RWPE1 (cell line): ENCODE measurements around the gene NDUFV3.
"Not testable (repeated sequence)": the region's sequence is repeated elsewhere in the genome, so short reads cannot be mapped to it uniquely, and the experiment has no call there.

Source experiments
- CTCF ChIA-PET: fragments of 350-600 bp; sonication (Branson Sonifier 250); formaldehyde crosslinking; extraction: SDS; loops from one replicate; lab custom pipeline; 2021; lab: Yijun Ruan, JAX
- POLR2A ChIA-PET: fragments of 400-600 bp; formaldehyde crosslinking; extraction: SDS; loops from one replicate; lab custom pipeline; 2020; ENCODE audit warnings: antibody characterized with exemption; ENCODE audit not compliant: low non-redundant PET; lab: Yijun Ruan, JAX
- DNase-seq: peaks from one replicate; pipeline ENCODE4 v3.0.0; 2012; ENCODE audit warnings: low spot score
- H3K27ac ChIP-seq: fragments of 450-650 bp; 2 replicates; pipeline ENCODE4 v1.5.1; 2017
- TF ChIP-seq, protein P1 (sequence below): fragments of 450-650 bp; conservative IDR thresholded peaks from 2 replicates; pipeline ENCODE4 v1.5.1; 2017; ENCODE audit warnings: low read depth, mild to moderate bottlenecking

The NDUFV3 gene

DNA sequence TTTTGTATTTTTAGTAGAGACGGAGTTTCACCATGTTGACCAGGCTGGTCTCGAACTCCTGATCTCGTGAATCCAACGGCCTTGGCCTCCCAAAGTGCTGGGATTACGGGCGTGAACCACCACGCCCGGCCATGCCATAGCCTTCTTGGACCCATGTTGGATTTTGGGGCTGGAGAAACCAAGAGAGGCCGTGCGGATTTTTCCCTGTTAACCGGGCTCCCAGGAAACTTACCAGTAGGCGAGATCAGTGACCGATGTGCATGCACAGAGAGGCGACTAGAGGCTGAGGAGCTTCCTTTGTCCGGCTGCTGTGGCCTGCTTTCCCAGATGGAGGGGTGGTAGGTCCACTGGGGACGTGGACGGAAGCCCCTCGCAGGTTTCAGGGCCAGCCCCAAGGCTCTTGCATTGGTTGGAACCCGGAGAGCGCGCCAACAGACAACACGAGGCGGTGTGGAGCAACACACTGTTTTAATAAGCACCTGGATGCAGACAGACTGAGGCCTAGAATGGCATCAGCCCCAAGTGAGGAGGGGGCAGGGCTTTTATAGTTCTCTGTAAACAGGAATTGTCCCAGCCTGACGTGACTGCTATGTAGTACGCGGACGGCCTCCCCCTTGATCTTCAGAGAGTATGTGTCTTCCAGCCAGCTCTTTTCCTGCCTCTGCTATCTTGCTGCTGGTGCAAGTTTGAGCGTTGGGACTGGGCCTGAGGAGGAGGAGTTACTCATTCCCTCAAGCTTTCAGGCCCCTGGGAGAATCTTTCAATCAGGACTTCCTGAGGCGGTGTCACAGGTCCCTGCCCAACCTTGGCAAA, 32.2 kb downstream of the NDUFV3 start, which contains the start of gene ERVH48-1:
ERVH48-1 (minus strand) TSS at position 517 of the 813 bp plus-strand sequence. CDS start 6,624 bp downstream, outside the sequence.
- no peak for DNase-seq
- TF ChIP-seq, protein P1, sequence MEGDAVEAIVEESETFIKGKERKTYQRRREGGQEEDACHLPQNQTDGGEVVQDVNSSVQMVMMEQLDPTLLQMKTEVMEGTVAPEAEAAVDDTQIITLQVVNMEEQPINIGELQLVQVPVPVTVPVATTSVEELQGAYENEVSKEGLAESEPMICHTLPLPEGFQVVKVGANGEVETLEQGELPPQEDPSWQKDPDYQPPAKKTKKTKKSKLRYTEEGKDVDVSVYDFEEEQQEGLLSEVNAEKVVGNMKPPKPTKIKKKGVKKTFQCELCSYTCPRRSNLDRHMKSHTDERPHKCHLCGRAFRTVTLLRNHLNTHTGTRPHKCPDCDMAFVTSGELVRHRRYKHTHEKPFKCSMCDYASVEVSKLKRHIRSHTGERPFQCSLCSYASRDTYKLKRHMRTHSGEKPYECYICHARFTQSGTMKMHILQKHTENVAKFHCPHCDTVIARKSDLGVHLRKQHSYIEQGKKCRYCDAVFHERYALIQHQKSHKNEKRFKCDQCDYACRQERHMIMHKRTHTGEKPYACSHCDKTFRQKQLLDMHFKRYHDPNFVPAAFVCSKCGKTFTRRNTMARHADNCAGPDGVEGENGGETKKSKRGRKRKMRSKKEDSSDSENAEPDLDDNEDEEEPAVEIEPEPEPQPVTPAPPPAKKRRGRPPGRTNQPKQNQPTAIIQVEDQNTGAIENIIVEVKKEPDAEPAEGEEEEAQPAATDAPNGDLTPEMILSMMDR, result no peak
- POLR2A ChIA-PET, result no interaction called here
- CTCF ChIA-PET, result interaction anchor here (0.7 kb wide), 1 partner anchor 9 kb away, joined by 3 read pairs; no protein-coding TSS in a partner anchor
- peak within 1 kb of the TSS; percentile 75 for H3K27ac ChIP-seq

DNA sequence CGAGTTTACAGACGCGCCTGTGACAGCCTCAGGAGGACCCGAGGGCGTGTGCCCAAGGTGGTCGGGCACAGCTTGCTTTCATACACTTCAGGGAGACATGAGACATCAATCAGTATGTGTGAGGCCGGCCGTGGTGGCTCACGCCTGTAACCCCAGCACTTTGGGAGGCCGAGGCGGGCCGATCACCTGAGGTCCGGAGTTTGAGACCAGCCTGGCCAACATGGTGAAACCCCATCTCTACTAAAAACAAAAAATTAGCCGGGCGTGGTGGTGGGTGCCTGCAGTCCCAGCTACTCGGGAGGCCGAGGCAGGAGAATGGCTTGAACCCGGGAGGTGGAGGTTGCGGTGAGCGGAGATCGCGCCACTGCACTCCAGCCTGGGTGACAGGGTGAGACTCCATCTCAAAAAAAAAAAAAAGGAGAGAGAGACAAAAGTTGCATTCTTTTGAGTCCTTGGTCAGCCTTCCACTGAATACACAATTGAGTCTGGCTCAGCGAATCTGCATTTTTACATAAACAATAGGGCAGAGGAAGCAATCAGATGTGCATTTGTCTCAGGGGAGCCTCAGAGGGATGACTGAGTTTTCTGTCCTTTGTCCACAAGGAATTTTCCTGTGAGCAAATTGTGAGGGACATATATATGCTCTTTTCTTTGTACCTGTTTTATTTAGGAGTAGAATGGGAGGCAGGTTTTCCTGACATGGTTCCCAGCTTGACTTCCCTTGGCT, 34.5 kb downstream of the NDUFV3 start:
- POLR2A ChIA-PET, DNase-seq, CTCF ChIA-PET: not testable (repeated sequence)
- H3K27ac ChIP-seq, result peak overlapping the region; percentile 10; the same call in 1 of the 2 replicates

DNA sequence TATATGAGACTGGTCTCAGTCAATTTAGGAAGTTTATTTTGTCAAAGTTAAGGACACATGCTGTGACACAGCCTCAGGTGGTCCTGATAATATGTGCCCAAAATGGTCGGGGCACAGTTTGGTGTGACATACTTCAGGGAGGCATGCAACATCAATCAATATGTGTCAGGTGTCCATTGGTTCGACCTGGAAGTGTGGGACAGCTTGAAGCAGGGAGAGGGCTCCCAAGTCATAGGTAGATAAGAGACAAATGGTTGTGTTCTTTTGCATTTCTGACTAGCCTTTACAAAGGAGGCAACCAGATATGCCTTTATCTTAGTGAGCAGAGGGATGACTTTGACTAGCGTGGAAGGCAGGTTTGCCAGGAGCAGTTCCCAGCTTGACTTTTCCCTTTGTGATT, 36.9 kb downstream of the NDUFV3 start:
- TF ChIP-seq, protein P1, result no peak
- DNase-seq, result no peak
- H3K27ac ChIP-seq, result no peak overlapping the region
- CTCF ChIA-PET, result interaction anchor here (0.7 kb wide), 2 partner anchors 26 to 274 kb away, joined by 3 to 5 read pairs; no protein-coding TSS in a partner anchor
- POLR2A ChIA-PET, result interaction anchor here (0.6 kb wide), 1 partner anchor 37 kb away, joined by 4 read pairs; no protein-coding TSS in a partner anchor

DNA sequence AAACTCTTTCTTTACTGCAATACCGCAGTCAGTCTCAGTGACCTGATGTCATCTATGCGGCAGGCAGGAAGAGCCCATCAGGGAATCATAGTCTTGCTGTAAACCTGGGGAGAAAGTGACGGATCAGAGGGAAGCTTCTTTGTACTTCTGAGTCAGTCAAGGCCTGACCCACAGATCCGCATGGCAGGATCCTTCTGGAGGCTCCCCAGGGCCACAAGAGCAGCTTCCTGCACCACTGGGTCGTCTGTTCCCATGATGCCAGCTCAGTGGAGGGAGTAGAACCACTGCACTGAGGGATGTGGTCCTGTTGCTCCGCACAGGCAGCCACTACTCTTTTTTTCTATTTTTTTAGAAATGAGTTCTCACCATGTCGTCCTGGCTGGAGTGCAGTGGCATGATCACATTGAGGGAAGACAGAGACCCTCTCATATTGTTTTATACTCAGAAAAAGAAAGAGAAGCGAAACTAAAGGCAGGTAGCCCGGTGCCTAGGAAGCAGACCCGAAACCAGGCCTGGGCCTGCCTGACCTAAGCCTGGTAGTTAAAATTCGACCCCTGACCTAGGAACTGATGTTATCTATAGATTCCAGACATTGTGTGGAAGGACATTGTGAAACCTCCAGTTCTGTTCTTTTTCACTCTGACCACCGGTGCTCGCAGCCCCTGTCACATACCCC, 38.6 kb downstream of the NDUFV3 start:
- POLR2A ChIA-PET, result no interaction called here
- H3K27ac ChIP-seq, result peak overlapping the region; percentile 16; the same call in 1 of the 2 replicates
- DNase-seq, result no peak
- CTCF ChIA-PET, result interaction anchor here (0.6 to 0.7 kb wide), 3 partner anchors 17 to 1514 kb away, joined by 3 to 5 read pairs (median 3); no protein-coding TSS in a partner anchor
- TF ChIP-seq, protein P1, result no peak

DNA sequence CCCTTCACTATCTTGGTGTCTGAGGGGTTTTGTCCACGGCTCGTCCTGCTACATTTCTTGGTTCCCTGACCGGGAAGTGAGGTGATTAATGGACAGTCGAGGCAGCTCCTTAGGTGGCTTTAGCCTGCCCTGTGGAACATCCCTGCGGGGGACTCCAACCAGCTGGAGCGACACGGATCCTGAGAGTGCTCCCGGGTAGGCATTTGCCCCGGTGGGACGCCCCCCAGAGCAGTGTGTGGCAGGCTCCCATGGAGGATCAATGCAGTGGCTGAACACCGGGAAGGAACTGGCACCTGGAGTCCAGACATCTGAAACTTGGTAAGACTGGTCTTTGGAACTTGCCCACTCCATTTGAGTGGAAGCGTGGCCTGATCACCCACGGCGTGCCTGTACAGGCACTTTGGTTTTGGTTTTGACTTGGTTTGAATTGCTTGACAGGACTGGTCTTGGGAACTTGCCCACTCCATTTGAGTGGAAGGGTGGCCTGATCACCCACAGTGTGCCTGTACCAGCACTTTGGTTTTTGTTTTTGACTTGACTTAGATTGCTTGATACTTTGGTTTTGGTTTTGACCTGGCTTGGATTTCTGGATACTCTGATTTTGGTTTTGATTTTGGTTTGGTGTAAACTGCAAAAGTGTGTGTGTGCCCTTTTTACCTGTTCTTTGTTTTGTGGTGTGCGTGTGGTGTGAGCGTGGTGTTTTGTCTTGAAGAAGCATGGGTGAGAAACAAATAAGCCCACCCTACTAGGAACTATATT, 39.4 kb downstream of the NDUFV3 start:
- DNase-seq, POLR2A ChIA-PET: not testable (repeated sequence)
- CTCF ChIA-PET, result interaction anchor here (0.7 kb wide), 2 partner anchors 74 to 1515 kb away, joined by 3 to 5 read pairs; no protein-coding TSS in a partner anchor
- 0 out of 2 replicates have a peak overlapping the region, but pooled peaks have one; percentile 18 for H3K27ac ChIP-seq

DNA sequence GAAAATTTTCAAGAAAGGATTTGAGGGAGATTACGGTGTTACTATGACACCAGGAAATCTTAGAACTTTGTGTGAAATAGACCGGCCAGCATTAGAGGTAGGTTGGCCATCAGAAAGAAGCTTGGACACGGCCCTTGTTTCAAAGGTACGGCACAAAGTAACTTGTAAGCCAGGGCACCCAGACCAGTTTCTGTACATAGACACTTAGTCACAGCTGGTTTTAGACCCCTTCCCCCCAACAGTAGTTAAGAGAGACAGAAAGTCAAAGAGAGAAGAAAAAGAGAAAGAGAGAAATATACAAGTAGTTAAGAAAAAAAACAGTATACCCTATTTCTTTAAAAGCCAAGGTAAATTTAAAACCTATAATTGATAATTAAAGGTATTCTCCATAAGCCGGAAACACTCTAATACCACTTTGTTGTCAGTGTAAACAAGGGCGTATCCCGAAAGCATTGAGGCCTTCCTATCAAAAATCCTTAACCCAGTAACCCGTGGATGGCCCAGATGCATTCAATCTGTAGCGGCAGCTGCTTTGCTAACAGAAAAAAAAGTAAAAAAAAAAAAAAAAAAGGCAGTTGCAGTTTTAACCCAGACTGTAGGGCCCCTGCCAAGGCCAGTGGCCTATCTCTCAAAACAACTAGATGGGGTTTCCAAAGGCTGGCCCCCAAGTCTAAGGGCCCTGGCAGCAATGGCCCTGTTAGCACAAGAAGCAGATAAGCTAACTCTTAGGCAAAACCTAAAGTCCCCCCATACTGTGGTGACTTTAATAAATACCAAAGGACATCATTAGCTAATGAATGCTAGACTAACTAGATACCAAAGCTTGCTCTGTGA, 40.2 kb downstream of the NDUFV3 start:
- CTCF ChIA-PET, result interaction anchor here (0.5 kb wide), 1 partner anchor 8 kb away, joined by 3 read pairs; the partner anchor contains the start of gene ERVH48-1
- DNase-seq, H3K27ac ChIP-seq, POLR2A ChIA-PET: not testable (repeated sequence)

DNA sequence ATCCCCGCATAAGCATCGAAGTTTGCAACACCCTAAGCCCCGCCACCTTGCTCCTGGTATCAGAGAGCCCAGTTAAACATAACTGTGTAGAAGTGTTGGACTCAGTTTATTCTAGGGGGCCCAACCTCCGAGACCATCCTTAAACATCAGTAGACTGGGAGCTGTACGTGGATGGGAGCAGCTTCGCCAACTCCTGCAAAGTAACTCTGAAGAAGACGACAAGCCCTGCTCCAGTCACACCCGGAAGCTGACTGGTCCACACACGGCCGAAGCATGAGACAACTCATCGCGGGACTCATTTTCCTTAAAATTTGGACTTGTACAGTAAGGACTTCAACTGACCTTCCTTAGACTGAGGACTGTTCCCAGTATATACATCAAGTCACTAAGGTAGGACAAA, 40.9 kb downstream of the NDUFV3 start:
- H3K27ac ChIP-seq, DNase-seq, POLR2A ChIA-PET: not testable (repeated sequence)
- CTCF ChIA-PET, result interaction anchor here (0.5 to 0.6 kb wide), 2 partner anchors 9 to 65 kb away, joined by 3 read pairs; partner anchors contain the start of gene ERVH48-1

DNA sequence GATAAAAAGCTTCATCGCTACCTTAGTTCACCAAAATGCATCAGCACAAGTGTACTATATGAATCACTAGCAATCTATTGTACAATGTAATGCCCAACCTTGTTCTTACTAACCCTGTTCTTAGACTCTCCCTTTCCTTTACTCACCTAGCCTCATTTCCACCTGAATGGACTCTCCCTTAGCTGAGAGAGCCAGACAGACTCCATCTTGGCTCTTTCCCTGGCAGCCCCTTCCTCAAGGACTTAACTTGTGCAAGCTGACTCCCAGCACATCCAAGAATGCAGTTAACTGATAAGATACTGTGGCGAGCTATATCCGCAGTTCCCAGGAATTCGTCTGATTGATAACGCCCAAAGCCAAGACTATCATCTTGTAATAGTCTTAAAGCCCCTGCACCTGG, 43.3 kb downstream of the NDUFV3 start:
- POLR2A ChIA-PET, CTCF ChIA-PET, DNase-seq, H3K27ac ChIP-seq: not testable (repeated sequence)

DNA sequence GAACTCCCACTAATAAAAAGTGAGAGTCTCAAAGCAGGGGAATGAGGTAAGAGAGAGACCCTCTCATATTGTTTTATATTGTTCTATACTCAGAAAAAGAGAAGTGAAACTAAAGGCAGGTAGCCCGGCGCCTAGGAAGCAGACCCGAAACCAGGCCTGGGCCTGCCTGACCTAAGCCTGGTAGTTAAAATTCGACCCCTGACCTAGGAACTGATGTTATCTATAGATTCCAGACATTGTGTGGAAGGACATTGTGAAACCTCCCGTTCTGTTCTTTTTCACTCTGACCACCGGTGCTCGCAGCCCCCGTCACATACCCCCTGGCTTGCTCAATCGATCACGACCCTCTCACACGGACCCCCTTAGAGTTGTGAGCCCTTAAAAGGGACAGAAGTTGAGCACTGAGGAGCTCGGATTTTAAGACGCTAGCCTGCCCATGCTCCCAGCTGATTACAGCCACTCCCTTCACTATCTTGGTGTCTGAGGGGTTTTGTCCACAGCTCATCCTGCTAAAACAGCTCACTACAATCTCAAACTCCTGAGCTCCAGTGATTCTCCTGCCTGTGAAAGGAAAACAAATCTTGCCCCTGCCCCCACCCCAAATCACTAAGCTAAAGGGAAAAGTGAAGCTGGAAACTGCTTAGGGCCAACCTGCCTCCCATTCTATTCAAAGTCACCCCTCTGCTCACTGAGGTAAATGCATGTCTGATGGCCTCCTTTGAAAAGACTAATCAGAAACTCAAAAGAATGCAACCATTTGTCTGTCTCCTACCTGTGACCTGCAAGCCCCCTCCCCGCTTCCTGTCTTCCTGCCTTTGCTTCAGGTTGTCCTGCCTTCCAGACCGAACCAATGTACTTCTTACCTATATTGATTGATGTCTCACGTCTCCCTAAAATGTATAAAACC, 44.2 kb downstream of the NDUFV3 start:
- peak overlapping the region; percentile 17; the same call in 1 of the 2 replicates for H3K27ac ChIP-seq
- POLR2A ChIA-PET, result not testable (repeated sequence)
- CTCF ChIA-PET, result interaction anchor here (0.5 kb wide), 1 partner anchor 66 kb away, joined by 3 read pairs; no protein-coding TSS in a partner anchor

More for the DNA sequence above, 44.2 kb downstream of the NDUFV3 start:
- DNase-seq, result not testable (repeated sequence)
